NCI-H69 (cell line): ENCODE results near the gene GYPB.
"Not testable (repeated sequence)": the region's sequence is repeated elsewhere in the genome, so short reads cannot be mapped to it uniquely, and the experiment has no call there.

ENCODE experiments used
- DNase-seq: peaks from one replicate; lab custom pipeline; 2025; lab: John Stamatoyannopoulos, UW

The GYPB gene

DNA sequence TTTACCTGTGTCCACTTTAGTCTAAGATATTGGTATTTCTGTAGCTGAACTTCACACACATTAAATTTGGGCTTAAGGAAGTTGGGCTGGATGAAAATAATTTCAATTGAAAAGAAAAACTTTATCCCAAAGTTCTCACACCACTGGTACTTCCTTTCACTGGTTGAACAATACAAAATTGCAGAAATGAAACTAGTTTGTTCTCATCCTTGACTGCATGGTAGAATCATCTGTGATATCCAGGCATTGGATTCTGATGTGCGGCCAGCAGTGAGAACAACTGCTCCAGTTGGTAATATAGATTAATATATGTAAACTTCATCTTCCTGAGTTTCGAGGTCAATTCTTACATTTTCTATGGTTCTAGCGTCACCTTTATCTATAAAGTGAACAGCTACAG is 10.6 kb downstream of the GYPB start:
- DNase-seq: not testable (repeated sequence)

DNA sequence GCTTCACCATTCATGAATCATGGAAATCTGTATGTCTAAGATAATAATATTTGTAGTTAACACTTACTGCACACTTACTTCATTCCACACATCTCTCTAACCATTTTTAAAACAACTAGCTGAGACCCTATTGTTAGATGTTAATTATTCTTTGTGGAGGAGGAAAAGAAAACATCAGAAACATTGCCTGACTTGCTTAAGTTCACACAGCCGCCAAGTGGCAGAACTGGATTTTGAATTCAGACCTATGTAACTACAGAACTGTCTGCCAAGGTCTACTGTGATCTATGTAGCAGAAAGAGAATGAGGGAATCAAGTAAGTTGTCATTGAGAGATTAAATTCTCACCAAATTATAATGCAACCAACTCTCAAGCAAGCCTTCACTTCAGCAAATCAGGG is 11.2 kb downstream of the GYPB start:
- not testable (repeated sequence) for DNase-seq

- not testable (repeated sequence) for DNase-seq
These were observed 12.9 kb downstream of the GYPB start for GRCh38 chr4:144006200-144006803.

DNA sequence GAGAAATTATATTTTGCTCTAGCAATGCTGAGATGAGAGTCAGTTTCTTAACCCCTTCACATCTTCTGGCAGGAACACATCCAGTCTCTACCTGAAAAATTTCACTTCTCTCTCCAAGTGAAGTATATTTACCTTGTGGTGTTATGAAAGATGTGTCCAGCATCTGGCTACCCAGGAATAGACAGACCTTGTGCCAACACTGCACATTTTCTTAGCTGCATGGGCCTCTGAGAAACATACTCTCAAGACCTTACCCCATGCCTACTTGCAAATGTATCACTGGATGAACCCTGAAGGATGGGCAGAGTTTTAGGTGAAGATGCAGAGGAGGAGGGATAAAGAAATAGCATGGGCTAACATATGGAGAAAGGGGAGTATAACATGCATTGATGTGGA is 13.6 kb downstream of the GYPB start:
- not testable (repeated sequence) for DNase-seq

DNA sequence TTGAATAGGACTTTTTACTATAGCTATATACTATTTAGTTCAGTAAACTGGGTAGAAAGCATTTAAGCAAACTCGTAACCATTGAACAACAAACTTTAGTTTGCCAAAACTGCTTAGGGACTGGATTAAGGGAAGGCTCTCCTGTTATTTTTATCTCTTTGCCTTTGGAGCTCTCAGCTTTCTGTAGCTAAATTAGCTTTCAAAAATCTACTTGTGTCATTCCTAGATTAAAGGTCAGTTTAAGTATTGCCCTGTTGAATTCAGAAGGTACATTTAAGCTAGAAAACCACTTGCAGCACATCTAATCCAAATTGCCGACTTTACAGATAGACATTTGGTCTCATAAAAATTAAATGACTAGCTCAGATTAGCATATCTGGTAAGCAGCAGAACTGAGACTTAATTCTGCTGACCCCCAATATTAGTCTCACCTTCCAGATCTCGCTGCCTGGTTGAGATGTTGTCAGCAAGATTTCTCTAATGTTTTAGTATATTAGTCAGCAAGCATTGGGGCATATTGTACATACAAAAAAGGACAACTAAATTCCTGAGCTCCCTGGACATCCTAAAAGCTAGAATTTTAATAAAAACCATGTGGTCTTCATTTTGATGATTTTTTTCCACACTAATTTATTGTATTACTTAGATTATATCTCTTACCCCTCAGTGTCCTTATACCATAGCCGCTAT is 14.2 kb downstream of the GYPB start:
- DNase-seq: not testable (repeated sequence)

DNA sequence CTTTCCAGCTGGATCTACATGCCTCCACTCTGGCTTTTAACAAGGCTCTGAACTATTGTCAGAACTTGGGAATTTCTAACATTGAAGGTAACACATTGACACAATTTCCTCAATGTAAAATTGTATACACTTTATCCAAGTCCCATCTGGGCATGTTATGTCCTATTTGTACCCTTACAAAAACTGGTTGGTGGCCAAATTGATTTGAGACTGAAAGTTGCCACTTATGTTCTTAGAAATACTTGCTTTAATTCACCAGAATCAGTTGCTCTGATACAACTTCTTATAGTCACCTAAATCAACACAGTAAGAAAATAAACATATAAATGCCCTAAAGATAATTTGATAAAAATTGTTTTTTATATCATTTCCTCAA is 15.3 kb downstream of the GYPB start:
- DNase-seq: not testable (repeated sequence)

- DNase-seq: not testable (repeated sequence)
These were observed 15.8 kb downstream of the GYPB start for GRCh38 chr4:144003205-144003889.

DNA sequence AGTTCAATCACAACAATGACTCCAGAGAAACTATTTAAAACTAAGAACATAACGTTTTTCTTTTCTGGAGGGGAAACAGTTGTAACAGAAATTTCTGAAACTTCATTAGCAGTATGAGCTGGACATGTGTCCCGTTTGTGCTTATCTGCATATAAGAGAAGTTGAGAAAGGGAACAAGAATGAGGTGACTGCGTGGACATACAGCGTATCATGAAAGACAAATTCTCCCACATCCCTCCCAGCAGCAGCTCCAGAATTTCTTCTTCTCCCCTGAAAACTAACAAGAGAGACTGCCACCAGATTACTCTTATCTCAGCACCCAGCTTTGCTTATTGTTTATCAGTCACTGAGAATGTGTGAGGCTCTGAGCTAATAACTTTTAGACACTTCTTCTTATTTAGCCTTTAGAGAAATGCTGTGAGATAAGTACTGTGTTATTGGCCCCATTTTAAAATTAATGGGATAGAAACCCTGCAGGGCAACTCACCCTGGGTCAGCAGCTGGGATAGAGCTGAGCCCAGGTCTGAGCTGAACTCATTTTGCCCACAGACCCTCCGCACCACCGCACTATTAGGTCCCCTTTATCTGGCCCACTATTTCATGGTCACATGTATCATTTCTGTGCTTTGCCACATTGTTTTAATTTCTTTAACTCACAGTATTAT is 18.7 kb downstream of the GYPB start:
- DNase-seq: not testable (repeated sequence)

- DNase-seq: not testable (repeated sequence)
These were observed 23.0 kb downstream of the GYPB start for GRCh38 chr4:143996193-143996592.

GRCh38 chr4:143991761-143992160 is 27.4 kb downstream of the GYPB start:
- DNase-seq: not testable (repeated sequence)

DNA sequence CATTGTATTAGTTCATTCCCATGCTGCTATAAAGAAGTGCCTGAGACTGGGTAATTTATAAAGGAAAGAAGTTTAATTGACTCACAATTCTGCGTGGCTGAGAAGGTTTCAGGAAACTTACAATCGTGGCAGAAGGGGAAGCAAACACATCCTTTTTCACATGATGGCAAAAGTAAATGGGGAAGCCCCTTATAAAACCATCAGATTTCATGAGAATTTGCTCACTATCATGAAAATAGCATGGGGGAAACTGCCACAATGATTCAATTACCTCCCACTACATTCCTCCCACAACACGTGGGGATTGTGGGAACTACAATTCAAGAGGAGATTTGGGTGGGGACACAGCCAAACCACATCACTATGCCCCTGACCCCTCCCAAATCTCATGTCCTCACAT is 28.5 kb downstream of the GYPB start:
- not testable (repeated sequence) for DNase-seq

GRCh38 chr4:143986180-143986579 is 33.0 kb downstream of the GYPB start:
- no peak for DNase-seq

DNA sequence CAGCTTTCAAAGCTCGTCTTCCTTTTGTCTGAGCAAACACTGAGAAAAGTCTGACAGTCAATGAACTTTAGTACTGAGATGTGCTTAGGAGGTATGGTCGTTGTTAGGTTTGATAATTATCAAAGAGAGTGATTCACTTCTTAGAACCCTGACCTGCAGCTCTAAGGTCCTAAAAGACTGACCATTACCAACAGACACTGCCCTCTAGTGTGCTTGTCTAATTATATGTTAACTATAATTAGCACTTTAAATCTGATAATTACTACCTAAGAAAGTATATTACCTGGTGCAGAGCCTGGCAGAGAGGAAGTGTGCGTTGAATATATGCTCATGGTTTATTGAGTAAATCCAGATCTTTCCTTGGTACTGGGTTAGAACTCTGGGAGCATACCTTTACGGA is 38.4 kb downstream of the GYPB start:
- not testable (repeated sequence) for DNase-seq

DNA sequence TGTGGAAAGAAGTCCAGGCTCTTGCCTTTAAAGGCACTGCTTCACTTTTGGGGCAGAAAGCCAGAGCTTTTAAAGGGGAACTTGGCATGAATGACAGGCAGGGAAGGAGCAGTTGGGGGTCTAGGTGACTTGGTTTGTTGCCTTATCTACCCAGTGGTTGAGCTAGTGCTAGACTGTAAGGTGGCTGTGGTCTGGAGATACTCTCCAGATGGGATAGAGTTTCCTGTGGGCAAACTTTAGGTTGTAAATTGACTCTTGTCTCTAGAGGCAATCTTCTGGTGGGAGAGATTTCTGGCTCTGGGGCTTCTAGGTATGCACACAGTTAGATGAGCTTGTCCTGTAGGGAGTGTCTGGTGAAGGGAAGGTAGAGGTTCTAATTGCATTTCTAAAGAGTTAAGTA is 43.7 kb downstream of the GYPB start:
- not testable (repeated sequence) for DNase-seq

DNA sequence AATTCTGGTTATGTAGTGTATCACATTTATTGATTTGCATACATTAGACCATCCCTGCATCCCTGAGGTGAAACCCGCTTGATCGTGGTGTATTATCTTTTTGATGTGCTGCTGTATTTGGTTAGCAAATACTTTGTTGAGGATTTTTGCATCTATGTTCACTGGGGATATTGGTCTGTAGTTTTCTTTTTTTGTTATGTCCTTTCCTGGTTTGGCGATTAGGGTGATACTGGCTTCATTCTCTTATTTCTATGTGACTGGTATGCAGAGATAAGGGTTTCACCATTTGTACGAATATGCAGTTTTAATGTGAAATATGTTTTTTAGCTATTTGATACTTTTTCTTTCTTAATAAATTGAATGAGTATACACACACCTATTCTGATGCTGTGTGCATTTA is 45.2 kb downstream of the GYPB start:
- DNase-seq: not testable (repeated sequence)

GRCh38 chr4:143961075-143961474 is 58.1 kb downstream of the GYPB start:
- DNase-seq: no peak

GRCh38 chr4:143955306-143955705 is 63.9 kb downstream of the GYPB start:
- DNase-seq: not testable (repeated sequence)

GRCh38 chr4:143951458-143951972 is 67.7 kb downstream of the GYPB start:
- DNase-seq: not testable (repeated sequence)

DNA sequence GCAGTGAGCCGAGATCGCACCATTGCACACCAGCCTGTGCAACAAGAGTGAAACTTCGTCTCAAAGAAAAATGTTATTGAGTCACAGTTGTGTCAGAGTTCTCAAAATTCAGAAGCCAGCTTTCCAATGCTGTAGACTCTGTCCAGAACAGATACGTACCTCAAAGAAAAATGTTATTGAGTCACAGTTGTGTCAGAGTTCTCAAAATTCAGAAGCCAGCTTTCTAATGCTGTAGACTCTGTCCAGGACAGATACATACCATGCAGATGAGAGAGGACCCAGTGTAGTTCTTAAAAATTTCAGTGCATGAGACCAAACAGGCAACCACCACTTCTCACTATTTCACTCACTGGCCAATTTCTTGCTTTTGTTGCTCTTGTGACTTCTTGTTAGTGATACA is 68.2 kb downstream of the GYPB start:
- not testable (repeated sequence) for DNase-seq

DNA sequence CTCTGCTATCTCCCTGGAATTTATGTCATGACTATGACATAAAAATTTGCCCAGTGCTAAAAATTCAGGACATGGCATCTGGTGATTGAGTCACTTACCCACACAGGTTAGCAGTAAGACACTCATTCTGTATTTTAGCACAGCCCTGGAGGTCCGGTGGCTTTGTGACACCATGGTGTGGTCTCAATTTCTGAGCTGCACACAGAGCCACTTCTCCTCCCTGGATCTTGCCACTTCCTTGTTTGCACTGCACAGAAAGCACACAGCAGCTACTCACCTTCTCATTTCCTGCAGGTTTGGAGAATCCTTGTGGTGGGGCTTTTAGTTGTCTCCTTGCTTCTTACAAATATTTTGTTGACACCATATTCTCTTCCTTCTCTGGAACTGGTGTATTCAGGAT is 69.0 kb downstream of the GYPB start:
- DNase-seq: not testable (repeated sequence)

DNA sequence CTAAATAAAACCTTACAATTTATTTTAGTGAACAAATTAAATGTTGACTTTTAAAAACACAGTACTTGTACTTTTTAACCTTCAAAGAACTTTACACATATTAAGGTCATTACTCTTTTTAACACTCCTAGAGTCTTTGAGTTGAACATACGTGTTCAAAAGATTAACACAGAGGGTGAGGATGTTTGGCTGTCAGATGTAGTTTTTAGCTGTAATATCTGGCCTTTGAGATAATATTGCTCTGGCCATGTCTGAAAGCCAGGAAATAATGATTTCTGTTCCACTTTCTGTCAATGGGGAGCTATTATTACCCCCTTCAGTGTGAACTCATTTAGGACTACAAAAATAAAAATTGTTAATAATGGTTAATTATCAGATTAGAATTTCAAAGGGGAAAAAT is 71.7 kb downstream of the GYPB start:
- DNase-seq: not testable (repeated sequence)
